ENCODE results near the gene ZBTB7C. TPM values are rescaled to one million over a fixed set of nuclear protein-coding genes. Genes with fewer than 3 reads are reported as not detected.

ZBTB7C gene
- total RNA-seq, 2 experiments from 2014 or later, result not detected

GRCh38 chr18:48064978-48065600 is 344.1 kb downstream of the ZBTB7C start:
- intact Hi-C loops (cut with micrococcal nuclease; ENCODE audit: unreplicated experiment), result no loop called here
- Histone ChIP-seq H3K4me3 (ENCODE audit: low read depth, low read length, poor library complexity, severe bottlenecking) (no peak overlapping the region), H3K9me2 (ENCODE audit: insufficient read depth, low read length) (no peaks in the 10 kb centered on the region), H4K20me1 (ENCODE audit: insufficient read depth, low read length) (no peaks in the 10 kb centered on the region), H3K9me3 (ENCODE audit: low read length) (no peaks in the 10 kb centered on the region), H2AFZ (ENCODE audit: low read length) (no peak overlapping the region), H3K79me2 (ENCODE audit: insufficient read depth, low read depth, low read length) (no peaks in the 10 kb centered on the region), H3K4me2 (ENCODE audit: low read length) (no peak overlapping the region), H3K27ac (ENCODE audit: low read depth, low read length, poor library complexity, severe bottlenecking) (no peak overlapping the region), H3K36me3 (ENCODE audit: insufficient read depth, low read length) (no peaks in the 10 kb centered on the region), H3K4me1 (ENCODE audit: insufficient read depth, low read length, poor library complexity, severe bottlenecking) (no peaks in the 10 kb centered on the region)
- BruUV-seq (replicated peaks), result no TSS peak
- POLR2A ChIA-PET, result no interaction called here
- TF ChIP-seq CTCF (conservative IDR thresholded peaks at IDR 0.05; ENCODE audit: low read length) (no peak), EZH2phosphoT487 (IDR thresholded peaks at IDR 0.05; ENCODE audit: borderline replicate concordance, low read depth, low read length) (no peak)
- CTCF ChIA-PET (ENCODE audit: unreplicated experiment), result no interaction called here
- no peak for DNase-seq (ENCODE audit: low spot score)

GRCh38 chr18:48061781-48062570 is 347.2 kb downstream of the ZBTB7C start:
- intact Hi-C loops (cut with micrococcal nuclease; ENCODE audit: unreplicated experiment), result no loop called here
- ChIA-PET POLR2A (interaction anchor here (0.6 kb wide), 1 partner anchor 273 kb away, joined by 3 read pairs; no protein-coding TSS in a partner anchor), CTCF (ENCODE audit: unreplicated experiment) (no interaction called here)
- Histone ChIP-seq H3K4me1 (ENCODE audit: insufficient read depth, low read length, poor library complexity, severe bottlenecking) (no peaks in the 10 kb centered on the region), H3K9me3 (ENCODE audit: low read length) (no peaks in the 10 kb centered on the region), H3K36me3 (ENCODE audit: insufficient read depth, low read length) (no peaks in the 10 kb centered on the region), H3K79me2 (ENCODE audit: insufficient read depth, low read depth, low read length) (no peaks in the 10 kb centered on the region), H2AFZ (ENCODE audit: low read length) (no peak overlapping the region), H4K20me1 (ENCODE audit: insufficient read depth, low read length) (no peaks in the 10 kb centered on the region), H3K4me3 (ENCODE audit: low read depth, low read length, poor library complexity, severe bottlenecking) (no peak overlapping the region), H3K9me2 (ENCODE audit: insufficient read depth, low read length) (no peaks in the 10 kb centered on the region), H3K4me2 (ENCODE audit: low read length) (no peak overlapping the region), H3K27ac (ENCODE audit: low read depth, low read length, poor library complexity, severe bottlenecking) (no peak overlapping the region)
- DNase-seq (ENCODE audit: low spot score), result no peak
- TF ChIP-seq EZH2phosphoT487 (IDR thresholded peaks at IDR 0.05; ENCODE audit: borderline replicate concordance, low read depth, low read length), result no peak
- TF ChIP-seq CTCF (conservative IDR thresholded peaks at IDR 0.05; ENCODE audit: low read length), result no peak
- BruUV-seq (replicated peaks), result no TSS peak

GRCh38 chr18:48060970-48061369 is 348.2 kb downstream of the ZBTB7C start:
- POLR2A ChIA-PET, result no interaction called here
- intact Hi-C loops (cut with micrococcal nuclease; ENCODE audit: unreplicated experiment), result no loop called here
- TF ChIP-seq CTCF (conservative IDR thresholded peaks at IDR 0.05; ENCODE audit: low read length) (no peak), EZH2phosphoT487 (IDR thresholded peaks at IDR 0.05; ENCODE audit: borderline replicate concordance, low read depth, low read length) (no peak)

More at GRCh38 chr18:48060970-48061369, 348.2 kb downstream of the ZBTB7C start:
- no peak for DNase-seq (ENCODE audit: low spot score)
- BruUV-seq (replicated peaks), result no TSS peak
- Histone ChIP-seq H3K9me2 (ENCODE audit: insufficient read depth, low read length) (no peaks in the 10 kb centered on the region), H3K27ac (ENCODE audit: low read depth, low read length, poor library complexity, severe bottlenecking) (no peak overlapping the region), H3K4me1 (ENCODE audit: insufficient read depth, low read length, poor library complexity, severe bottlenecking) (no peaks in the 10 kb centered on the region), H3K9me3 (ENCODE audit: low read length) (no peaks in the 10 kb centered on the region), H3K36me3 (ENCODE audit: insufficient read depth, low read length) (no peaks in the 10 kb centered on the region), H2AFZ (ENCODE audit: low read length) (no peak overlapping the region), H3K4me2 (ENCODE audit: low read length) (no peak overlapping the region), H3K4me3 (ENCODE audit: low read depth, low read length, poor library complexity, severe bottlenecking) (no peak overlapping the region), H3K79me2 (ENCODE audit: insufficient read depth, low read depth, low read length) (no peaks in the 10 kb centered on the region), H4K20me1 (ENCODE audit: insufficient read depth, low read length) (no peaks in the 10 kb centered on the region)
- CTCF ChIA-PET (ENCODE audit: unreplicated experiment), result no interaction called here

Data from OCI-LY7 (cell line).